ENCODE data around the gene FKBP1A. TPM values are rescaled to one million over a fixed set of nuclear protein-coding genes. Genes with fewer than 3 reads are reported as not detected.
A peak's percentile ranks its signal among the peaks of the same experiment; 100 is the strongest.

Gene FKBP1A
- total RNA-seq, 4 donors from 2014 or later = 78.6 to 116 (median 86.8) TPM

DNA sequence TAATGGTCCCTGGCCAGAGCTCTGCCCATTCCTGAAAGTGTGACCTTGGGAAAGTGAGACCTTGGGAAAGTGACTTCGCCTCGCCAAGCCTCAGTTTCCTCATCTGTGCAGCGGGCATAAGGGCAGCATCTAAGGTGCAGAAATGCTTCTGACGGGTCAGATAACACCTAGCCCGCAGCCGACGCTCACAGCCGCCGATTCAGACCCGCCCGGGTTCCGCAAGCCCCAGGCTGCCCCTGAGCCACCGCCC is 486 bp downstream of the FKBP1A start:
- no peak for ATAC-seq
- Histone ChIP-seq H3K9me3 (no peaks in the 10 kb centered on the region), H3K36me3 (no peaks in the 10 kb centered on the region), H3K27me3 (peaks cover 10% of the 10 kb centered on the region), H3K4me1 (peaks cover 3 to 58% (median 44%) of the 10 kb centered on the region in 3 donors), H3K4me3 (peak overlapping the region; percentile 84 to 98), H3K27ac (peak overlapping the region; percentile 52 to 93 (median 83))
- no CpG with 5 or more reads among the region's 13 CpGs for WGBS, 2 donors (ENCODE audit: low coverage in 1 of 2)
- TF ChIP-seq EP300 (IDR thresholded peaks at IDR 0.05) (no peak), POLR2AphosphoS5 (IDR thresholded peaks at IDR 0.05) (no peak), POLR2A (IDR thresholded peaks at IDR 0.05) (no peak)
- TF ChIP-seq, protein P1, sequence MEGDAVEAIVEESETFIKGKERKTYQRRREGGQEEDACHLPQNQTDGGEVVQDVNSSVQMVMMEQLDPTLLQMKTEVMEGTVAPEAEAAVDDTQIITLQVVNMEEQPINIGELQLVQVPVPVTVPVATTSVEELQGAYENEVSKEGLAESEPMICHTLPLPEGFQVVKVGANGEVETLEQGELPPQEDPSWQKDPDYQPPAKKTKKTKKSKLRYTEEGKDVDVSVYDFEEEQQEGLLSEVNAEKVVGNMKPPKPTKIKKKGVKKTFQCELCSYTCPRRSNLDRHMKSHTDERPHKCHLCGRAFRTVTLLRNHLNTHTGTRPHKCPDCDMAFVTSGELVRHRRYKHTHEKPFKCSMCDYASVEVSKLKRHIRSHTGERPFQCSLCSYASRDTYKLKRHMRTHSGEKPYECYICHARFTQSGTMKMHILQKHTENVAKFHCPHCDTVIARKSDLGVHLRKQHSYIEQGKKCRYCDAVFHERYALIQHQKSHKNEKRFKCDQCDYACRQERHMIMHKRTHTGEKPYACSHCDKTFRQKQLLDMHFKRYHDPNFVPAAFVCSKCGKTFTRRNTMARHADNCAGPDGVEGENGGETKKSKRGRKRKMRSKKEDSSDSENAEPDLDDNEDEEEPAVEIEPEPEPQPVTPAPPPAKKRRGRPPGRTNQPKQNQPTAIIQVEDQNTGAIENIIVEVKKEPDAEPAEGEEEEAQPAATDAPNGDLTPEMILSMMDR (IDR thresholded peaks at IDR 0.05) = no peak

- peak; percentile 12 for TF ChIP-seq POLR2AphosphoS5 (IDR thresholded peaks at IDR 0.05)
- TF ChIP-seq POLR2A (IDR thresholded peaks at IDR 0.05) = no peak
- Histone ChIP-seq H3K4me1 (peaks cover 3 to 58% (median 44%) of the 10 kb centered on the region in 3 donors), H3K9me3 (no peaks in the 10 kb centered on the region), H3K4me3 (peak overlapping the region; percentile 84 to 98), H3K36me3 (no peaks in the 10 kb centered on the region), H3K27ac (peak overlapping the region; percentile 52 to 93 (median 83)), H3K27me3 (peaks cover 5% of the 10 kb centered on the region)
- WGBS, 2 donors (ENCODE audit: low coverage in 1 of 2) = 5 to 12% methylated on average over 7 to 12 of the region's 16 CpGs
- ATAC-seq = no peak
Observed at GRCh38 chr20:1391640-1392442, 1.0 kb downstream of the FKBP1A start.

DNA sequence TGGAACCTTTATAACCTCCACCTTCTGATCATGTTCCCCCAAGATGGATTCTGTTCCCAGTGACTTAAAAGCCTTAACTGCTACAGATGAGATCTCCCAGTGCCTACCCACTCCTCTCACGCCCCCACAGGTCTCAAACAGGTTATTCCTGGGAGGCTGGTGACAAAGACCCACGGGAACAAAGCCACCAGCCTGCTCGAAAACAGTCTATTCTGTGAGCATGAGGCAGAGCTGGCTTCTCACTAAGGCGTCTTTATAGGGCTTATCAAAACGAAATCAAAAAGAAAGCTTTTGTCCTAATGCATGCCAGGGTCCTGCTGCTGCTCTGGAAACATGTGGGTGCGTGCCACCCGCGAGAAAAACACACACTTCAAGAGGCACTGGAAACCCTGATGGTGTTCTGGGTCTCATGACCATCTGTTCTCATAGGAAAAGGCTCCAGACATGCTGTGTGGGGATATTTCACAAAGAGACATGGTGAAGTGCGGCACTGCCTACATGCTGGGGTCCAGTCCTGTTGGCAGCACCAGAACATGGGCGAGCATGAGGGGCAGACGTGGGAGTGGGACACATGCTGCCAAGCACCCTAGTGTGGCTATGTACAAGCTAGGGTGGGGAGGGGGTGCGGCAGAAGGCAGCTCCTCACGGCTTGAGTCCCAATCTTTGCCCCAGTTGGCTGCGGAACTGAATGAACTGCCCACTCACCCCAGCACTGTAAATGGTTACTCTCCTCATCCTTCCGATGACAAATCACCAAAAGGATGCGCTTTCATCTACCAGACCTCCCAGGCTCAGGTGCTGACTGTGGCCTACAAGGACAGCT is 2.1 kb downstream of the FKBP1A start:
- no peaks in the 10 kb centered on the region for H3K36me3 ChIP-seq
- H3K4me3 ChIP-seq = peak overlapping the region in 1 of 2 donors; percentile 98
- H3K27ac ChIP-seq = peak overlapping the region in 3 of 4 donors; percentile 79 to 93 (median 87)
- 63 to 68% methylated on average over 2 to 9 of the region's 16 CpGs for WGBS, 2 donors (ENCODE audit: low coverage in 1 of 2)
- no peak for ATAC-seq
- peaks cover 3 to 68% (median 44%) of the 10 kb centered on the region in 3 donors for H3K4me1 ChIP-seq
- TF ChIP-seq EP300 (IDR thresholded peaks at IDR 0.05) = no peak
- TF ChIP-seq, protein P1 (IDR thresholded peaks at IDR 0.05) = no peak
- no peak for TF ChIP-seq POLR2AphosphoS5 (IDR thresholded peaks at IDR 0.05)
- TF ChIP-seq POLR2A (IDR thresholded peaks at IDR 0.05) = no peak
- H3K27me3 ChIP-seq = no peaks in the 10 kb centered on the region
- H3K9me3 ChIP-seq = no peaks in the 10 kb centered on the region

GRCh38 chr20:1389703-1390580 is 2.9 kb downstream of the FKBP1A start:
- TF ChIP-seq POLR2A (IDR thresholded peaks at IDR 0.05) = no peak
- TF ChIP-seq EP300 (IDR thresholded peaks at IDR 0.05) = no peak
- no peak for TF ChIP-seq POLR2AphosphoS5 (IDR thresholded peaks at IDR 0.05)
- TF ChIP-seq, protein P1 (IDR thresholded peaks at IDR 0.05) = no peak
- H3K27ac ChIP-seq = peak overlapping the region in 3 of 4 donors; percentile 66 to 93 (median 87)
- no peaks in the 10 kb centered on the region for H3K27me3 ChIP-seq
- H3K4me3 ChIP-seq = peak overlapping the region in 1 of 2 donors; percentile 2
- no peaks in the 10 kb centered on the region for H3K36me3 ChIP-seq
- H3K9me3 ChIP-seq = no peaks in the 10 kb centered on the region
- H3K4me1 ChIP-seq = peaks cover 3 to 73% (median 44%) of the 10 kb centered on the region in 3 donors
- WGBS, 2 donors (ENCODE audit: low coverage in 1 of 2) = 29% methylated on average over 3 of the region's 6 CpGs; no CpG with 5 or more reads in 1 of the 2 donors
- no peak for ATAC-seq

All from gastroesophageal sphincter (tissue), 4 donors.